Measurements from ENCODE around the gene PCED1B.

DNA sequence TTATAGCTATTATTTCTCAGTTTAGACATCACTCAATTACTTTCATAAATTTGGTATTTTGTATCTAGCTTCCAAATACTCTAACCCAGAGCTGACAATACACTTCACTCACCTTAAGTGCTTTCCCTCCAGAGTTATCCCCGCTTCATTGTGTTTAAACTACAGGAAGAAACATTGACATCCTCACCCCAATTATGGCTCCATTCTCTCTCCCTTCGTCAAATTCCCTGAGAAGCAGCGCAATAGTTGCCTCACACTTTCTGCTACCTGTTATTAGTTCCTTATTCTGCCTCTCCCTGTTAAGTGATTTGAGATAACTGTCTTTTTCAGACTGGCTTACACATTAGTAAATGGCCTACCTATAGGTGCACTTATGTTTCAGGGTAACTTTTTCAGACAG is 69.7 kb downstream of the PCED1B start:
- TF ChIP-seq EZH2phosphoT487 (IDR thresholded peaks at IDR 0.05; ENCODE audit: unreplicated experiment) (no peak), EZH2 (IDR thresholded peaks at IDR 0.05; ENCODE audit: low read depth, unreplicated experiment) (no peak), POLR2AphosphoS5 (IDR thresholded peaks at IDR 0.05; ENCODE audit: low read depth) (no peak), JUNB (IDR thresholded peaks at IDR 0.05; ENCODE audit: unreplicated experiment) (no peak), NANOG (IDR thresholded peaks at IDR 0.05; ENCODE audit: borderline replicate concordance) (no peak), STAT1 (IDR thresholded peaks at IDR 0.05; ENCODE audit: unreplicated experiment) (no peak)
- TF ChIP-seq, protein P1, sequence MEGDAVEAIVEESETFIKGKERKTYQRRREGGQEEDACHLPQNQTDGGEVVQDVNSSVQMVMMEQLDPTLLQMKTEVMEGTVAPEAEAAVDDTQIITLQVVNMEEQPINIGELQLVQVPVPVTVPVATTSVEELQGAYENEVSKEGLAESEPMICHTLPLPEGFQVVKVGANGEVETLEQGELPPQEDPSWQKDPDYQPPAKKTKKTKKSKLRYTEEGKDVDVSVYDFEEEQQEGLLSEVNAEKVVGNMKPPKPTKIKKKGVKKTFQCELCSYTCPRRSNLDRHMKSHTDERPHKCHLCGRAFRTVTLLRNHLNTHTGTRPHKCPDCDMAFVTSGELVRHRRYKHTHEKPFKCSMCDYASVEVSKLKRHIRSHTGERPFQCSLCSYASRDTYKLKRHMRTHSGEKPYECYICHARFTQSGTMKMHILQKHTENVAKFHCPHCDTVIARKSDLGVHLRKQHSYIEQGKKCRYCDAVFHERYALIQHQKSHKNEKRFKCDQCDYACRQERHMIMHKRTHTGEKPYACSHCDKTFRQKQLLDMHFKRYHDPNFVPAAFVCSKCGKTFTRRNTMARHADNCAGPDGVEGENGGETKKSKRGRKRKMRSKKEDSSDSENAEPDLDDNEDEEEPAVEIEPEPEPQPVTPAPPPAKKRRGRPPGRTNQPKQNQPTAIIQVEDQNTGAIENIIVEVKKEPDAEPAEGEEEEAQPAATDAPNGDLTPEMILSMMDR (conservative IDR thresholded peaks at IDR 0.05; ENCODE audit: low read depth in 2 of 2) = no peak
- TF ChIP-seq, protein P2, sequence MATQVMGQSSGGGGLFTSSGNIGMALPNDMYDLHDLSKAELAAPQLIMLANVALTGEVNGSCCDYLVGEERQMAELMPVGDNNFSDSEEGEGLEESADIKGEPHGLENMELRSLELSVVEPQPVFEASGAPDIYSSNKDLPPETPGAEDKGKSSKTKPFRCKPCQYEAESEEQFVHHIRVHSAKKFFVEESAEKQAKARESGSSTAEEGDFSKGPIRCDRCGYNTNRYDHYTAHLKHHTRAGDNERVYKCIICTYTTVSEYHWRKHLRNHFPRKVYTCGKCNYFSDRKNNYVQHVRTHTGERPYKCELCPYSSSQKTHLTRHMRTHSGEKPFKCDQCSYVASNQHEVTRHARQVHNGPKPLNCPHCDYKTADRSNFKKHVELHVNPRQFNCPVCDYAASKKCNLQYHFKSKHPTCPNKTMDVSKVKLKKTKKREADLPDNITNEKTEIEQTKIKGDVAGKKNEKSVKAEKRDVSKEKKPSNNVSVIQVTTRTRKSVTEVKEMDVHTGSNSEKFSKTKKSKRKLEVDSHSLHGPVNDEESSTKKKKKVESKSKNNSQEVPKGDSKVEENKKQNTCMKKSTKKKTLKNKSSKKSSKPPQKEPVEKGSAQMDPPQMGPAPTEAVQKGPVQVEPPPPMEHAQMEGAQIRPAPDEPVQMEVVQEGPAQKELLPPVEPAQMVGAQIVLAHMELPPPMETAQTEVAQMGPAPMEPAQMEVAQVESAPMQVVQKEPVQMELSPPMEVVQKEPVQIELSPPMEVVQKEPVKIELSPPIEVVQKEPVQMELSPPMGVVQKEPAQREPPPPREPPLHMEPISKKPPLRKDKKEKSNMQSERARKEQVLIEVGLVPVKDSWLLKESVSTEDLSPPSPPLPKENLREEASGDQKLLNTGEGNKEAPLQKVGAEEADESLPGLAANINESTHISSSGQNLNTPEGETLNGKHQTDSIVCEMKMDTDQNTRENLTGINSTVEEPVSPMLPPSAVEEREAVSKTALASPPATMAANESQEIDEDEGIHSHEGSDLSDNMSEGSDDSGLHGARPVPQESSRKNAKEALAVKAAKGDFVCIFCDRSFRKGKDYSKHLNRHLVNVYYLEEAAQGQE (IDR thresholded peaks at IDR 0.05; ENCODE audit: unreplicated experiment) = no peak
- TF ChIP-seq, protein P3, sequence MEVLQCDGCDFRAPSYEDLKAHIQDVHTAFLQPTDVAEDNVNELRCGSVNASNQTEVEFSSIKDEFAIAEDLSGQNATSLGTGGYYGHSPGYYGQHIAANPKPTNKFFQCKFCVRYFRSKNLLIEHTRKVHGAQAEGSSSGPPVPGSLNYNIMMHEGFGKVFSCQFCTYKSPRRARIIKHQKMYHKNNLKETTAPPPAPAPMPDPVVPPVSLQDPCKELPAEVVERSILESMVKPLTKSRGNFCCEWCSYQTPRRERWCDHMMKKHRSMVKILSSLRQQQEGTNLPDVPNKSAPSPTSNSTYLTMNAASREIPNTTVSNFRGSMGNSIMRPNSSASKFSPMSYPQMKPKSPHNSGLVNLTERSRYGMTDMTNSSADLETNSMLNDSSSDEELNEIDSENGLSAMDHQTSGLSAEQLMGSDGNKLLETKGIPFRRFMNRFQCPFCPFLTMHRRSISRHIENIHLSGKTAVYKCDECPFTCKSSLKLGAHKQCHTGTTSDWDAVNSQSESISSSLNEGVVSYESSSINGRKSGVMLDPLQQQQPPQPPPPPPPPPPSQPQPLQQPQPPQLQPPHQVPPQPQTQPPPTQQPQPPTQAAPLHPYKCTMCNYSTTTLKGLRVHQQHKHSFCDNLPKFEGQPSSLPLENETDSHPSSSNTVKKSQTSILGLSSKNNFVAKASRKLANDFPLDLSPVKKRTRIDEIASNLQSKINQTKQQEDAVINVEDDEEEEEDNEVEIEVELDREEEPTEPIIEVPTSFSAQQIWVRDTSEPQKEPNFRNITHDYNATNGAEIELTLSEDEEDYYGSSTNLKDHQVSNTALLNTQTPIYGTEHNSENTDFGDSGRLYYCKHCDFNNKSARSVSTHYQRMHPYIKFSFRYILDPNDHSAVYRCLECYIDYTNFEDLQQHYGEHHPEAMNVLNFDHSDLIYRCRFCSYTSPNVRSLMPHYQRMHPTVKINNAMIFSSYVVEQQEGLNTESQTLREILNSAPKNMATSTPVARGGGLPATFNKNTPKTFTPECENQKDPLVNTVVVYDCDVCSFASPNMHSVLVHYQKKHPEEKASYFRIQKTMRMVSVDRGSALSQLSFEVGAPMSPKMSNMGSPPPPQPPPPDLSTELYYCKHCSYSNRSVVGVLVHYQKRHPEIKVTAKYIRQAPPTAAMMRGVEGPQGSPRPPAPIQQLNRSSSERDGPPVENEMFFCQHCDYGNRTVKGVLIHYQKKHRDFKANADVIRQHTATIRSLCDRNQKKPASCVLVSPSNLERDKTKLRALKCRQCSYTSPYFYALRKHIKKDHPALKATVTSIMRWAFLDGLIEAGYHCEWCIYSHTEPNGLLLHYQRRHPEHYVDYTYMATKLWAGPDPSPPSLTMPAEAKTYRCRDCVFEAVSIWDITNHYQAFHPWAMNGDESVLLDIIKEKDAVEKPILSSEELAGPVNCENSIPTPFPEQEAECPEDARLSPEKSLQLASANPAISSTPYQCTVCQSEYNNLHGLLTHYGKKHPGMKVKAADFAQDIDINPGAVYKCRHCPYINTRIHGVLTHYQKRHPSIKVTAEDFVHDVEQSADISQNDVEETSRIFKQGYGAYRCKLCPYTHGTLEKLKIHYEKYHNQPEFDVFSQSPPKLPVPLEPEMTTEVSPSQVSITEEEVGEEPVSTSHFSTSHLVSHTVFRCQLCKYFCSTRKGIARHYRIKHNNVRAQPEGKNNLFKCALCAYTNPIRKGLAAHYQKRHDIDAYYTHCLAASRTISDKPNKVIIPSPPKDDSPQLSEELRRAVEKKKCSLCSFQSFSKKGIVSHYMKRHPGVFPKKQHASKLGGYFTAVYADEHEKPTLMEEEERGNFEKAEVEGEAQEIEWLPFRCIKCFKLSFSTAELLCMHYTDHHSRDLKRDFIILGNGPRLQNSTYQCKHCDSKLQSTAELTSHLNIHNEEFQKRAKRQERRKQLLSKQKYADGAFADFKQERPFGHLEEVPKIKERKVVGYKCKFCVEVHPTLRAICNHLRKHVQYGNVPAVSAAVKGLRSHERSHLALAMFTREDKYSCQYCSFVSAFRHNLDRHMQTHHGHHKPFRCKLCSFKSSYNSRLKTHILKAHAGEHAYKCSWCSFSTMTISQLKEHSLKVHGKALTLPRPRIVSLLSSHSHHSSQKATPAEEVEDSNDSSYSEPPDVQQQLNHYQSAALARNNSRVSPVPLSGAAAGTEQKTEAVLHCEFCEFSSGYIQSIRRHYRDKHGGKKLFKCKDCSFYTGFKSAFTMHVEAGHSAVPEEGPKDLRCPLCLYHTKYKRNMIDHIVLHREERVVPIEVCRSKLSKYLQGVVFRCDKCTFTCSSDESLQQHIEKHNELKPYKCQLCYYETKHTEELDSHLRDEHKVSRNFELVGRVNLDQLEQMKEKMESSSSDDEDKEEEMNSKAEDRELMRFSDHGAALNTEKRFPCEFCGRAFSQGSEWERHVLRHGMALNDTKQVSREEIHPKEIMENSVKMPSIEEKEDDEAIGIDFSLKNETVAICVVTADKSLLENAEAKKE (CRISPR knock-in tag; IDR thresholded peaks at IDR 0.05) = no peak

Measured in GM23338 (cell line).